ENCODE data around the gene RPL6.

Gene RPL6

DNA sequence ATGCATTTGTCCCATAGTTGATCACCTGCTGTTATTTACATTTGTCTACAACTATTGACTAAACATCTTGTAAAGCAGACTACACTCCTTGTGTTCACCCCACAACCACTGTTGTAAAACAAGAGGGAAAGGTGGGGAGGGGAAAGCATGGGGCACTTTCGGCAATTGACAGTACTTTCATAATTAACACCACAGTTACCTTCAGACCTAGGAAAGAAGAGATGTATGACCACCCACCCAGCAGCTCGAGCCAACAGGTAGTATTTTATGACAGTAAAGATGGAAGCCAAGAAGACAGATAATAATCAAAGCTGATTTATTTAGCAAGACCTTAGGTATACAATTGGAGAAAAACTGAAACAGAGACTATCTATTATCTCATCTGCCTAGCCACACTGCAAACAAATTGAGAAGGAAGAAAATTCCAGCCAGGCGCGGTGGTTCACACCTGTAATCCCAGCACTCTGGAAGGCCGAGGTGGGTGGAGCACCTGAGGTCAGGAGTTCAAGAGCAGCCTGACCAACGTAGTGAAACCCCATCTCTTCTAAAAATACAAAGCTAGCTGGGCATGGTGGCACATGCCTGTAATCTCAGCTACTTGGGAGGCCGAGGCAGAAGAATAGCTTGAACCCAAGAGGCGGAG is 38.4 kb downstream of the RPL6 start:
- DNase-seq (ENCODE audit: low read depth), result no peak
- TF ChIP-seq, protein P1, sequence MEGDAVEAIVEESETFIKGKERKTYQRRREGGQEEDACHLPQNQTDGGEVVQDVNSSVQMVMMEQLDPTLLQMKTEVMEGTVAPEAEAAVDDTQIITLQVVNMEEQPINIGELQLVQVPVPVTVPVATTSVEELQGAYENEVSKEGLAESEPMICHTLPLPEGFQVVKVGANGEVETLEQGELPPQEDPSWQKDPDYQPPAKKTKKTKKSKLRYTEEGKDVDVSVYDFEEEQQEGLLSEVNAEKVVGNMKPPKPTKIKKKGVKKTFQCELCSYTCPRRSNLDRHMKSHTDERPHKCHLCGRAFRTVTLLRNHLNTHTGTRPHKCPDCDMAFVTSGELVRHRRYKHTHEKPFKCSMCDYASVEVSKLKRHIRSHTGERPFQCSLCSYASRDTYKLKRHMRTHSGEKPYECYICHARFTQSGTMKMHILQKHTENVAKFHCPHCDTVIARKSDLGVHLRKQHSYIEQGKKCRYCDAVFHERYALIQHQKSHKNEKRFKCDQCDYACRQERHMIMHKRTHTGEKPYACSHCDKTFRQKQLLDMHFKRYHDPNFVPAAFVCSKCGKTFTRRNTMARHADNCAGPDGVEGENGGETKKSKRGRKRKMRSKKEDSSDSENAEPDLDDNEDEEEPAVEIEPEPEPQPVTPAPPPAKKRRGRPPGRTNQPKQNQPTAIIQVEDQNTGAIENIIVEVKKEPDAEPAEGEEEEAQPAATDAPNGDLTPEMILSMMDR (conservative IDR thresholded peaks at IDR 0.05; ENCODE audit: low read depth, low read length), result no peak
- no peak overlapping the region for H3K4me3 ChIP-seq (ENCODE audit: low read depth, low read length)

DNA sequence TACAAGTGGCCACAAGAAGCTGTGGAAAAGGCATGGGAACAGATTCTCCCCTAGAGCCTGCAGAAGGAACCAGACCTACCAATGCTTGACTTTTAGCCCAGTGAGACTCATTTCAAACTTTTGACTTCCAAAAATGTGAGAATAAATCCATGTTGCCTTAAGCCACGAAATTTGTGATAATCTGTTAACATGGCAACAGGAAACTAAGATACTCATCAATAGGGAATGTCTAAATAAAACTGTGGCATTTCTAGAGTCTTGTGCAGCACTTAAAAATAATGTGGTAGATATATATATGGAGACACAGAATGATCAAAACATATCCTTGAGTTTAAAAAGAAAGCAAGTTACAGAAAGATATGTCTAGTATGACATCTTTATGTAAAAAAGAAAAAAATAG is 39.2 kb downstream of the RPL6 start:
- TF ChIP-seq, protein P1 (conservative IDR thresholded peaks at IDR 0.05; ENCODE audit: low read depth, low read length), result no peak
- no peak overlapping the region for H3K4me3 ChIP-seq (ENCODE audit: low read depth, low read length)
- DNase-seq (ENCODE audit: low read depth), result peak; percentile 35

DNA sequence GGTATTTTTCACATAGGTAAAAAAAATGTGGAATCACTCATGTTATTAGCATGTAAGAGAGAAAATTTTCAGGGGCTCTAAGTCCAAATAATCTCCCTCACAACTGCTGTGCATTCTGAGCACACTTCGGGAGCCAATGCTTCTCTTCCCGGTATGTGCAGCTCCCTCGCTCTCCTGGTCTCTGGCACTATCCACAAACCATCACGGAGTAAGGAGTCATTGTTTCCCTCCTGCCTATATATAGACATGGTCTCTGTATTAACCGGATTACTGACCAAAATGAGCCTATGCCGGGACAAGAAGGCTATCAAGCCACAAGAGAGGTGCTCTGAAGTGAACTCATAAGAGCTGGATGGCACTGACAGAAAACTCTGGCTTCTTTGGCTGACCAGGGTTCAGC is 40.5 kb downstream of the RPL6 start:
- H3K4me3 ChIP-seq (ENCODE audit: low read depth, low read length), result no peak overlapping the region
- TF ChIP-seq, protein P1 (conservative IDR thresholded peaks at IDR 0.05; ENCODE audit: low read depth, low read length), result no peak
- no peak for DNase-seq (ENCODE audit: low read depth)

DNA sequence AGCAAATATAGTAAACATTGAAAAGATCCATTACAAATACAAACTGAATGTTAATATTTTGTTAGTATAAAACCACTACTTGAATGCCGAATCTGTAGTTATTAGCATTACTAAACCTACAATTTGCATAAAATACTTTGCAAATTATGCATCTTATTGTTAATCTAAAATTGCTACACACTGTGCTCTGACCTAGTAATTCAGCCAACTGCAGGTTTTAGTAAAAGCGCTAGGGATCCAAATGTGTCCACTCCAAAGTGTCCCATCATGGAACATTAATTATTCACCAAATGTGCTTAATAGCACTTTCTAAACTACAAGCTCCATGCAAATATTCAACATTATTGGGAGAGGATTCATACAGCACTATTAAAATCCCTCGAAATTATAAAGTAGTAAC is 41.4 kb downstream of the RPL6 start:
- DNase-seq (ENCODE audit: low read depth), result no peak
- H3K4me3 ChIP-seq (ENCODE audit: low read depth, low read length), result no peak overlapping the region
- TF ChIP-seq, protein P1 (conservative IDR thresholded peaks at IDR 0.05; ENCODE audit: low read depth, low read length), result no peak

DNA sequence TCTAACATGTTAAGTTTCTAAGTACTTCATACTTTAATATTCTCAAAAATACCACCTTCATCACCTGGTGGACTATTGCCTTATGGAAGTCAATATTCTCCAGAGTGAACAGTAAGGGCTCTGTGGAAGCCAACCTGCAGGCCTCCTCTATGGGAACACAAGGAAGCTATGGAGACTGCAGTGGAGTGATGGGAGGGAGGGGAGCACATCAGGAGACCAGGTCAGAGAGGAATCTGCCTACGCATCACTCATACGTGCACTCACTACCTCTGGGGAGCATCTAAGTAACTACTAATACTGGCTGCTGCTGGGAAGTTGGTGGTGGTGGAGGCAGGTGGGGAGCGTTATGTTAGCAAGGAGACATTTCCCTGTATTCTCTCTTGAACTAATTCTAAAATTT is 47.1 kb downstream of the RPL6 start:
- DNase-seq (ENCODE audit: low read depth), result no peak
- TF ChIP-seq, protein P1 (conservative IDR thresholded peaks at IDR 0.05; ENCODE audit: low read depth, low read length), result no peak
- H3K4me3 ChIP-seq (ENCODE audit: low read depth, low read length), result no peak overlapping the region

DNA sequence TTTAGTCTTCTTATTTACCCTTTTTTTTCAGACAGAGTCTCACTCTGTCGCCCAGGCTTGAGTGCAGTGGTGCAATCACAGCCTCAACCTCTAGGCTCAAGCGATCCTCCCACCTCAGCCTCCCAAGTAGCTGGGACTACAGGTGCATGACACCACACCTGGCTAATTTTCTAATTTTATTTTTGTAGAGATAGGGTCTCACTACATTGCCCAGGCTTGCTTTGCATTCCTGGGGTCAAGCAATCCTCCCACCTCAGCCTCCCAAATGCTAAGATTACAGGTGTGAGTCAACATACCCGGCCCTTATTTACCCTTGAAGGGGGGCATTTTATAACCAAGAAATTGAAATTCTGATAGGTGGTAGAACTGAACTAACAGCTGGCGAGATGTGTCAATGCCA is 48.1 kb downstream of the RPL6 start:
- DNase-seq (ENCODE audit: low read depth), result no peak
- TF ChIP-seq, protein P1 (conservative IDR thresholded peaks at IDR 0.05; ENCODE audit: low read depth, low read length), result no peak
- H3K4me3 ChIP-seq (ENCODE audit: low read depth, low read length), result no peak overlapping the region

GRCh38 chr12:112359290-112359689 is 50.1 kb downstream of the RPL6 start:
- no peak for DNase-seq (ENCODE audit: low read depth)
- TF ChIP-seq, protein P1 (conservative IDR thresholded peaks at IDR 0.05; ENCODE audit: low read depth, low read length), result no peak
- no peak overlapping the region for H3K4me3 ChIP-seq (ENCODE audit: low read depth, low read length)
